GM18907 (cell line): ENCODE data around the gene MAPK10.
"Not testable (repeated sequence)": the region's sequence is repeated elsewhere in the genome, so short reads cannot be mapped to it uniquely, and the experiment has no call there.

ENCODE experiments used
- ATAC-seq: cut with Tn5 transposase; IDR thresholded peaks from one replicate; pipeline ENCODE4 v1.9.1; 2021; ENCODE audit warnings: mild to moderate bottlenecking, moderate library complexity; ENCODE audit not compliant: unreplicated experiment

Gene MAPK10

GRCh38 chr4:85995361-85995760, 364.5 kb downstream of the MAPK10 start:
- peak; percentile 83 for ATAC-seq

- ATAC-seq: no peak
These were observed 365.3 kb downstream of the MAPK10 start for GRCh38 chr4:85994576-85994975.

- no peak for ATAC-seq
These were observed 366.2 kb downstream of the MAPK10 start for GRCh38 chr4:85993641-85994040.

- ATAC-seq: no peak
These were observed 373.6 kb downstream of the MAPK10 start for GRCh38 chr4:85986266-85986665.

- peak; percentile 99 for ATAC-seq
These were observed 380.6 kb downstream of the MAPK10 start for GRCh38 chr4:85979276-85979675.

DNA sequence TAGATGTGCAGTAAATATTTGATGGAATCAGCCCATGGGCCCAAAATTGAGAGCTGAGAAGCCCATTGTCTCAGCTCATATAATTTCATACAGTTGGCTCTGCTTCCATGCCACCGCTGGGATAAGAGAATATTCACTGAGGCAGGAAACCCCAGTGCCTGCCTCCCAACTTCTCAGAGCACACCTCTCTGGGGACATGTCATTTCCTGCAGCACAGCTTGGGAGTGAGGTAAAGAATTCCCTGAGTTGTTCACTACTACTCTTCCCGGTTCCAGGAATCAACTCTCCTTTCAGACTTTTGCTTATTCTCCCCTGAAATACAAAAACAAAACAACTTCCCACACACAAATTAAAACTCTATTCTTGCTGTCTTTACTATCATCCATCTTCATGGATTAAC, 389.3 kb downstream of the MAPK10 start:
- no peak for ATAC-seq

DNA sequence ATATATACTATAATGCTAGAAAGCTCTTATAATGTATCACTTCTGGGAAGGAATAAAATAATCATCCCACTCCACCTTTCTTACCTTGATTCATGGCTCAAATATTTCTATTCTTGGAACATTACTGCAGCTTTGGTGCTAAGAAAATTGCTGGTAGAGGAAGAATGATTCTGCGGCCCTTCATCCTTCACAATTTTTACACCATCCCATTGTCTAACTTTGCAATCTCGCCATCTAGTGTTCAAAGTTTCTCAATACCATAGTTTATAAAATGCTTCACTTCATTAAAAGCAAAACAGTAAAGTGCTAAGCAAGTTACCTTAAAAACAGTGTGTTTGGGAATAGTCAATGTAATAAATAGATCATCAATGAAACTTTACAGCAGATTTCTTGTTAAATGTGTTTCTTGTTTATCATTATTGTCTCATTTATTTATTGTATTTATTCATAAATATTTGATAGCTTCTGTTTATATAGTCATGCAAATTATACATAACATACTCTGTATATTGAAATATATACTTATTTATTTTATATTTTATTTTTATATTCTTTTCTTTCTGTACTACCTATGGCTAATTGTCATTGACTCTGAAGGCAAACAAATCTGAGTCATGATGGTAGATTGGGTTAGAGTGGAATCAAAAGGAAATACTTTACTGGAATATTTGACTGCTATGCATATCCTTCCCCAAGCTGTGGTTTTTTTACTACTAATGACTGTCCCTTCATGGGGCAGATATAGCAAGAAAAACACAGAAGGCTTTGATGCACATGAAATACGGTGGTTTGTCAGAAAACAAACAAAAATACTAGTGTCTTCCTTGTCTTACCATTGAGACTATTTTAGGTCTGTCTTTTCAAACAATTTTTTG, 390.7 kb downstream of the MAPK10 start:
- ATAC-seq: peak; percentile 58

GRCh38 chr4:85967872-85968271, 392.0 kb downstream of the MAPK10 start:
- no peak for ATAC-seq

GRCh38 chr4:85966373-85966772, 393.5 kb downstream of the MAPK10 start:
- no peak for ATAC-seq

DNA sequence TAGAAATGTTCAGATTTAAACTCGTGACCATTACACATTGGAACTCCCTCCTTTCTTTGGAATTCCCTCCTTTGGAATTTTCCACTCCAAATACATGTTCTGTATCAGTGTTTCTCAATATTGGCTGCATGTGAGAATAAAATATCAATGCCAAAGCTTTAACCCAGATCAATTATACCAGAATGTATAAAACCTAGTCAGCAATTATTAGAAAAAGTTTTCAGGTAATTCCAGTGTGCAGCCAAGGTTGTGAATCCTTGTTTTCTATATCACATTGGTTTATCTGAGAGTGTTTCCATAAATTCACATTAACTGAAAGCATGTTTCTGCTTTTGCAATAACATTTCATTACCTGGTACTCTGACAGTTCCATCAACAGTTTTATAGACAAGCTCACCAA, 394.3 kb downstream of the MAPK10 start:
- no peak for ATAC-seq

- ATAC-seq: not testable (repeated sequence)
These were observed 394.8 kb downstream of the MAPK10 start for GRCh38 chr4:85965017-85965416.

DNA sequence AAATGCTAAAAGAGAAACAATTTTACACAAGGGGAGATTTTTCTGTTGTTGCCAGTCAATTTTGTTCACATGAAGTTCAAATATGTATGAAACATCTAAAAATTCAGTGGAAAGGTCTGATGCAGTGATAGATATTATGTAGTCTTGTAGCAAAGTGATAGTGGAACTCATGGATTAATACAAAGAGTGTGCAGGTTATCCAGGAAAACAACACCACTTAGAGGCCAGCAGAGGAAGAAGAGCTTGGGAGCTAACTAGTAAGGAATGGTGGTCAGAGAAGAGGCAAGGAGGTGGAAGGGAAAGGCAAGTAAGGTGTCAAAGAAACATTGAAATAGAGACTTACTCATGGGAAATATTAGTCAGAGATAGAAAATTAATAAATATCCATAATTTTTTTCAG, 395.6 kb downstream of the MAPK10 start:
- no peak for ATAC-seq

DNA sequence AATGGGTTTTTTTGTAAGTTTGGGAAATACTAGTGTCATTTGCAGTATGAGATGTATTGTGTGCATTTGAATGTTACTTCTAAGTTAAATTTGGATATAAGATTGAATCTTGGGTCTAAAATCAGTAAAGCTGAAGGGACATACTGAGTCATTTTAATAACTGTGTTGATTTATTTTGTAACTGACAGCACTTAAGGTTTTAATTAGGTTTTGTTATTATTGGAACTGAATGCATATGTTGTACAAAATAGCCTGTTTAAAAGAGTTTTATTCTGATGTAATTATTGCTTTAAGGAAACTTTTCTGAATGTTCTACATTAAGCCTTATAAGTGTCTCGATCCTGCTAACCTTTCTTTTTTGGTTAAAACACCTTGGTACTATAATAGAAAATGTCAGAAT, 396.6 kb downstream of the MAPK10 start:
- ATAC-seq: no peak

- ATAC-seq: no peak
These were observed 398.0 kb downstream of the MAPK10 start for GRCh38 chr4:85961887-85962286.

DNA sequence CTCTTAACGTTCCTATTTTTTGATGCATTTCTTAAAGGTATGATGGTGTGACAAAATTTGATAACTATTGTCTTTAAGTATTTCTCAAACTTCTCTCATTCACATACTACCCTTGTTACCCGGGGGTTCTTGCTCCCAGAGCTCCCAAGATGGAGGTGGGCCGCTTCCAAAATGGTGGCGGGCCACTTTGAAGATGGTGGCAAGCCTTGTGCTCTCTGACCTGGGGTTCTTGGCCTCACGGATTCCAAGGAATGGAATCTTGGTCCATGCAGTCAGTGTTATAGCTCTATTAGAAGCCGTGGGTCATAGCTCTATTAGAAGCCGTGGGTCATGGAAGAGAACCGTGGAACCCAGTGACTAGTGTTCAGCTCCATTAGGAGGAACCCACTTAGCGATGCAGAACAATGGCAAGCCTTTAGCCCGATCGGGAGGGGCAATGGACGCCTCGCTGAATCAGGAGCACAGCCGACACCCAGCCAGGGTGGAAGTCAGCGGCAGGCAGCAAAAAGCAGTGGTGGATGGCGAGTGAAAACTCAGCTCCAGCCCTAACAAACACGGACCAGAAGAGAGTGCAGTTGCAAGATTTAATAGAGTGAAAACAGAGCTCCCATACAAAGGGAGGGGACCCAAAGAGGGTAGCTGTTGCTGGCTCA, 403.4 kb downstream of the MAPK10 start:
- ATAC-seq: no peak

DNA sequence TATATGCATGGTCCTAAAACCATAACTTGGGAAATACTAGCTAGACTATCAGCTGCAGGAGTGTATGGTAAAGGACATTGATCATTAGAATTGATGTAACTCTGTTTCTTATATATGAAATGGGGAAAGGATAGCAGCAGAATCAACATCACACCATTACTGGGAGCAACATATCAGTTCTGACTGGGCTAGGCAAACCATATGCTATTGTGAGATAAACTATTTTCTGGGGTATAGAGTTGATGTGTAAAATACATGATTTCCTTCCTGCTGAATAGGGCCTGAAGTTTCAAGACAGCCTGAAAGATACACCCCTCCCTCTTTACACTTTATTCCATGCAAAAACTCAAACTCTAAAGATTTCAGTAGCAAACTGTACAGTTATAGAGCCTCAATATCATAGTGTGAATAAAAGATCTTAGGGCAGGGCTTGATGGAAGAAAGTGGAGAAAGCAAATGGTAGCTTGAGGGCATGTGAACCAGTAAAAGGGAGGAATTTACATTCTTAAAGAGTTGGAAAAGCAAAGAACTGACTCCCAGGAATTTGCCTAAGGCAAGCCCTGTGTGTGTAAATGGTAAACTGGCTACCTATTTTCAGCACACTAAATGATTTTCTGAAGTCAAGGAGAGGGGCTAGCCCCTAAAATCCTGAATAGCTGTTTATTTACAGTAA, 404.1 kb downstream of the MAPK10 start:
- no peak for ATAC-seq

GRCh38 chr4:85953651-85954018, 406.2 kb downstream of the MAPK10 start:
- ATAC-seq: no peak

DNA sequence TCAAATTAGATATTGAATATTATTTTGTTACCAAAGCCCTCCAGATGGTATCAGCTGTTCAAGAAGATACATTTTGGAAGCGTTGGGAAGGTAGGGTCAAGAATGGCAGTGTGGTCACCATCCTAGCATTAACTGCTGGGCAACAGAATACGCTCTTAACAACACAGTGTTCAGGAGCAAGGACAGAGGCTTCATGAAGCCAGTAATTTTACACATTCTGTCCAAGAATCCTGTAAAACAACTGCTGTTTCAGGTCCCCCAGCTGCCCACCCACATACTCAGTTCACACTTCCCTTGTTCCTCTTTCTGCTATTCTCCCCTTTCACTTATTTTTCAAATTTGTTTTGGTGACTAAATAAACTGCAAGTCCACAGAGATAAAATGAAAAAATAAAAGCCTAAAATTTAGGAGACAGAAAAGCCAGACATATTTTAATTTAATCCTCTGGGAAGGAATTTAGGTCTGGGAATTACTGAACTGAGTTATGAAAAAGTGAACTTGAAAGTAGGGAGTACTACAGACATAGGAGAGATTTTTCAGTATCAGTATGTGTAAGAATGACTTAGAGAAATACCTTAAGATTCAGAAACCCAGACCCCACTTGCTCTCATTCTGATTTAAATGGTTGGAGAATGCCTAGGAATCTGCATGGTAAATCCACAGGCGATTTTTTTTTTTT, 406.7 kb downstream of the MAPK10 start:
- ATAC-seq: no peak

GRCh38 chr4:85952528-85952927, 407.3 kb downstream of the MAPK10 start:
- ATAC-seq: no peak

DNA sequence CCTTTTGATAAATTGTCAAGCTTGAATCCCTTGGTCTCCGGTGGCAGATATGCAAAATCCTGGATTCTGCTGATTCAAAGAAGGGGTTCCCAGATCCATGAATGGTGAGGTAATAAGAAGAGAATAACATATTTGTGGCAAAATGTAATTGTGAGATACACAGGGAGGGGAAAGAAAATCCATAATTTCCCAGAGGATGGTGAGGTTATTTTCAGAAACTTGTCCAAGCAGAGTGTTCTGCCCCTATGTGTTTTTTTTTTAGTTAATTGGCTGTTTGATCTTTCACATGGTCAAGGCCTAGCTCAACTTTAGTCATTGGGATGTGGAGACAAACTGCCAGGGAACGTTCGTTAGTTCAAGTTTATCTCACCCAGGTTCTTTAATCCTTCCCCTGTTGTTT, 408.8 kb downstream of the MAPK10 start:
- ATAC-seq: no peak

- ATAC-seq: no peak
These were observed 413.0 kb downstream of the MAPK10 start for GRCh38 chr4:85946821-85947220.
